Muscle of leg (tissue), 11 donors: Measurements from ENCODE around the gene CTTNBP2NL. TPM values are rescaled to one million over a fixed set of nuclear protein-coding genes. Genes with fewer than 3 reads are reported as not detected.
"Not testable (repeated sequence)": the region's sequence is repeated elsewhere in the genome, so short reads cannot be mapped to it uniquely, and the experiment has no call there.

Source experiments
- DNase-seq: peaks from one replicate; pipeline ENCODE4 v3.0.0; 2013
- H3K27ac ChIP-seq: one replicate; pipeline ENCODE4 v1.5.1; 2013; ENCODE audit warnings: mild to moderate bottlenecking, low read length, control low read depth
- H3K27me3 ChIP-seq: one replicate; pipeline ENCODE4 v1.6.1; 2013; ENCODE audit warnings: low read length; ENCODE audit not compliant: control insufficient read depth, insufficient read depth
- H3K36me3 ChIP-seq: one replicate; pipeline ENCODE4 v1.6.1; 2013; ENCODE audit warnings: low read length; ENCODE audit not compliant: control insufficient read depth, insufficient read depth
- H3K4me1 ChIP-seq: one replicate; pipeline ENCODE4 v1.6.1; 2013; ENCODE audit warnings: low read length; ENCODE audit not compliant: control insufficient read depth, insufficient read depth
- H3K4me3 ChIP-seq: one replicate; pipeline ENCODE4 v1.5.1; 2013; ENCODE audit warnings: low read length, control low read depth
- H3K9me3 ChIP-seq: replicated peaks from 2 replicates; pipeline ENCODE4 v1.6.1; 2013; ENCODE audit warnings: low read depth, low read length; ENCODE audit not compliant: control insufficient read depth
- WGBS: methylation state at CpG from one replicate; pipeline ENCODE4 v1.1.5; 2013; ENCODE audit warnings: missing lambda C conversion rate; ENCODE audit not compliant: insufficient coverage; 5-methylcytosine and 5-hydroxymethylcytosine counted together
- polyA plus RNA-seq, 8 donors: library from polyadenylated mRNA; unstranded; fragments of 120-200 nt; gene quantifications; one replicate each; pipeline versions ENCODE4 v1.2.1 to v1.2.3, GENCODE V29; 2013; ENCODE audit warnings: inconsistent platforms in 1 of 8, low replicate concordance in 1 of 8; ENCODE audit not compliant: insufficient read length in 8 of 8, insufficient read depth in 1 of 8
- total RNA-seq: library from RNA; stranded (reverse); fragments of 120-200 nt; gene quantifications from one replicate; pipeline ENCODE4 v1.2.4, GENCODE V29; 2013

Gene CTTNBP2NL
- total and polyA plus RNA-seq, 9 donors, result 8.3 to 19.4 (median 15.1) TPM

DNA sequence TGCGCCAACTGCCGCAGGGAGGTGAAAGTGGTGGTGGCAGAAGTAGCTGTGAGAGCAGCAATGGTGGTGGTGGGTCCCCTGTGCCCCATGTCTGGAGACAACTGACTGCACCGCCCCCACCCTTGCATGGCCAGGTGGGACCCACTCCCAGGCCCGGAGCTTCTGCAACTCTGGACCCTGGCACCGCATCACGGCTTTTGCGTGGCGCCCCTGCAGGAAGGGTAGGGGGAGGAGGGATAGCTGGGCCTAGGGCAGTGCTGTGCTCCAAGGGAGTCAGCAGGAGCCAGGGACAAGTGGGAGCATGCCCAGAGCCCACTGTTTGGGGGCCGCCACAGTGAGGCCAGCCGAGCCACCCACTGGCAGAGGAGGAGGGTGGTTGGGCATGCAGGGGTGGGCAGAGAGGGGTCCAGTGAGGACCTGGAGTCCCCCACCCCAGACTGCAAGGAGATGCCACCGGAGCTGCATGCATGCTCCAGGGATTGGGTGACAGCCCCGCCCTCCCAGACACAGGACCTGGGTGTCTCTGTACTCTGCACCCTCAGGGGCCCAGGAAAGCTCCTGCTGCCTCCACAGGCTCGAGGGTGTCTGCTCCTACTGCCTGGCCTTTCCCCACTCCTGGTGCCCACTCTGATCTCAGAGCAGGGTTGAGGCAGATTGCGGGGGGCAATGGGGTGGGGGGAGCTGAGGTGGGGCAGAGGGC is 9.8 kb upstream of the CTTNBP2NL start:
- no peaks in the 10 kb centered on the region for H3K4me1 ChIP-seq
- H3K4me3 ChIP-seq, result no peak overlapping the region
- no peaks in the 10 kb centered on the region for H3K36me3 ChIP-seq
- DNase-seq, result no peak
- H3K9me3 ChIP-seq, result no peaks in the 10 kb centered on the region
- H3K27me3 ChIP-seq, result no peaks in the 10 kb centered on the region
- no peak overlapping the region for H3K27ac ChIP-seq
- WGBS, result 87% methylated on average over 13 of the region's 14 CpGs

DNA sequence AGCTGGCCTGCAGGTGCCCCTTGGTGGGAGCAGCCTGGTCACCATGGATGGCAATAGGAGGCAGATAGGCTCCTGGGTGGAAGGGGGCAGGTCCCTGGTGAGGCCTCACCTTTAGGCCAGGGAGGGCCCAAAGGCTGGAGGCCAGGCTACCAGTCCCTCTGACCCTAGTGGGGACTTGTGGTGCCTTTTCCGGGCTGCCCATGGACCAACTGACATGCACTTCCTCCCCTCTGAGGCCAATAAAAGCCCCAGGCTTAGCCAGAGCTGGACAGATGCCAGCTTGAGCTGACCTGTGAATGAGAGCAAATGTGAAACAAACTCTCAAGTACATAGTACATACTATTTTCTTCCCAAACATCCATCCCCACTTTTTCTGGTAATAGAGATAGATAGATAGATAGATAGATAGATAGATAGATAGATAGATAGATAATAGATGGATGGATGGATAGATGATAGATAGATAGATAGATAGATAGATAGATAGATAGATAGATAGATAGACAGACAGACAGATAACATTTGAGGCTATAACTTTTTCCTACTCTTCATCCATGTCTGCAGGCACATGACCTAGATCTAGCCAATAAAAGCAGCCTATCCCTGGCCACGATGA is 9.2 kb upstream of the CTTNBP2NL start:
- 51% methylated on average over 2 of the region's 2 CpGs for WGBS
- Histone ChIP-seq H3K9me3 (no peaks in the 10 kb centered on the region), H3K27ac (no peak overlapping the region), H3K4me1 (peaks cover 4% of the 10 kb centered on the region), H3K27me3 (no peaks in the 10 kb centered on the region), H3K36me3 (no peaks in the 10 kb centered on the region), H3K4me3 (no peak overlapping the region)
- no peak for DNase-seq

DNA sequence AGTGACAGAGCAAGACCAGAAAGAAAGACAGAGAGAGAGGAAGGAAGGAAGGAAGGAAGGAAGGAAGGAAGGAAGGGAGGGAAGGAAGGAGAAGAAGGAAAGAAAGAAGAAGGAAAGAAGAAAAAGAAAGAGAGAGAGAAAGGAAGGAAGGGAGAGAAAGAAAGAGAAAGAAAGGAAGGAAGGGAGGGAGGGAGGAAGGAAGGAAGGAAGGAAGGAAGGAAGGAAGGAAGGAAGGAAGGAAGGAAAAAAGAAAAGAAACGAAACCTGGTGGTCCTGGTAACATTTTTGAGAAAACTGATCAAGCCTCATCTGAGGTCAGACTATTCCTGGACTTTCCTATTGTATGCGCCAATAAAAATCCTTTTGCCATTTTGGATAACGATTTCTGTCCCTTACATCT is 8.2 kb upstream of the CTTNBP2NL start:
- DNase-seq, result no peak
- Histone ChIP-seq H3K4me1 (peaks cover 4% of the 10 kb centered on the region), H3K36me3 (no peaks in the 10 kb centered on the region), H3K27ac (no peak overlapping the region), H3K9me3 (no peaks in the 10 kb centered on the region), H3K27me3 (no peaks in the 10 kb centered on the region), H3K4me3 (no peak overlapping the region)
- 71% methylated on average over 3 of the region's 3 CpGs for WGBS

DNA sequence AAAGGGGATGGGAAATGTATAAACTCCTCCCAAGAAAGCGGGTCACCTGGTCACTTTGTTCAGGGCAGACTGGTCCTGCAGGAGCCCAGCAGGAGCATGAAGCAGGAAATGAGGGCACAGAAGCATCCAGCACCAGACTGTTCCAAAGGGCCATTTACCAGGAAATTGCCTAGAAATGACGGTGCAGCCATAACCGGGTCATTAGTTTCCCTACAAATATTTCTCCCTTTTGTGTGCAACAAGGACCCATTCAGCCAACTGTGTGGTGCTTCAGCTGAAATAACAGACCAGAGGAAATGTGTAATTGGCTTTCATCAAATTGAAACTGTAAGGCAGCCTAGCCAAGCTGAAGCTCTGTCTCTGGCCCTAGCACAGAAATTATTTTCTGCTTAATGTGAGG is 7.6 kb upstream of the CTTNBP2NL start:
- Histone ChIP-seq H3K9me3 (no peaks in the 10 kb centered on the region), H3K4me3 (no peak overlapping the region), H3K27ac (no peak overlapping the region), H3K27me3 (no peaks in the 10 kb centered on the region), H3K4me1 (peaks cover 4% of the 10 kb centered on the region), H3K36me3 (no peaks in the 10 kb centered on the region)
- DNase-seq, result peak; percentile 31
- no CpG with 5 or more reads among the region's 3 CpGs for WGBS

DNA sequence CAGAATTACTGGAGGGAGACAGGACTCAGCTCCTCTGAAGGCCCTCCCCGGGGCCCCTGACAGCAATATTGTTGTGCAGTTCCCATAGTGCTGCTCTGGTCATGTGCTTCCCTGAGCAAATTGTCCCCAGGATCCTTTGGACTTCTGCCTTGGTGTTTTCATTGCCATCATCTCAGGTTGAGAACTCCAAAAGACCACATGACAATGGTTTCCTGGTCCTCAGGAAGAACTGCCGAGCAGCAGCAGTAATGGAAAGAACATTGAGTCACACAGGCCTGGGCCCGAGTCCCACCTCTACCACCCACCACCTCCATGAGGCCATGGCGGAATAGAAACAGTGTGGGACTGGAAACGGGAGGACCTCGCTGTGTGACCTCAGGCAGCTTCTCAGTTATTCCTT is 6.3 kb upstream of the CTTNBP2NL start:
- 67% methylated on average over 3 of the region's 6 CpGs for WGBS
- Histone ChIP-seq H3K9me3 (no peaks in the 10 kb centered on the region), H3K27me3 (no peaks in the 10 kb centered on the region), H3K27ac (no peak overlapping the region), H3K4me1 (peaks cover 6% of the 10 kb centered on the region), H3K36me3 (no peaks in the 10 kb centered on the region), H3K4me3 (no peak overlapping the region)
- DNase-seq, result peak; percentile 28

DNA sequence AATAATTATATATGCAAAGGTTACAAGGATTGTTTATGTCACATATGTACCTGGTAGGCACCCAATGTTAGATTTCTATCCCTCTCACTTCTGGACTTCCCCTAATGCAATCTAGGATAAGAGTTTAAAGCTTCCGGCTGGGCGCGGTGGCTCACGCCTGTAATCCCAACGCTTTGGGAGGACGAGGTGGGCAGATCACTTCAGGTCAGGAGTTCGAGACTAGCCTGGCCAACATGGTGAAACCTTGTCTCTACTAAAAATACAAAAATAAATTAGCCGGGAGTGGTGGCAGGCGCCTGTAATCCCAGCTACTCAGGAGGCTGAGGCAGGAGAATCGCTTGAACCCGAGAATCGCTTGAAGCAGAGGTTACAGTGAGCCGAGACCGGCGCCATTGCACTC is 5.7 kb upstream of the CTTNBP2NL start:
- not testable (repeated sequence) for H3K27me3 ChIP-seq, H3K36me3 ChIP-seq, H3K9me3 ChIP-seq, H3K27ac ChIP-seq, DNase-seq
- Histone ChIP-seq H3K4me3 (peak overlapping the region; percentile 16), H3K4me1 (peaks cover 10% of the 10 kb centered on the region)
- WGBS, result 54% methylated on average over 5 of the region's 15 CpGs

DNA sequence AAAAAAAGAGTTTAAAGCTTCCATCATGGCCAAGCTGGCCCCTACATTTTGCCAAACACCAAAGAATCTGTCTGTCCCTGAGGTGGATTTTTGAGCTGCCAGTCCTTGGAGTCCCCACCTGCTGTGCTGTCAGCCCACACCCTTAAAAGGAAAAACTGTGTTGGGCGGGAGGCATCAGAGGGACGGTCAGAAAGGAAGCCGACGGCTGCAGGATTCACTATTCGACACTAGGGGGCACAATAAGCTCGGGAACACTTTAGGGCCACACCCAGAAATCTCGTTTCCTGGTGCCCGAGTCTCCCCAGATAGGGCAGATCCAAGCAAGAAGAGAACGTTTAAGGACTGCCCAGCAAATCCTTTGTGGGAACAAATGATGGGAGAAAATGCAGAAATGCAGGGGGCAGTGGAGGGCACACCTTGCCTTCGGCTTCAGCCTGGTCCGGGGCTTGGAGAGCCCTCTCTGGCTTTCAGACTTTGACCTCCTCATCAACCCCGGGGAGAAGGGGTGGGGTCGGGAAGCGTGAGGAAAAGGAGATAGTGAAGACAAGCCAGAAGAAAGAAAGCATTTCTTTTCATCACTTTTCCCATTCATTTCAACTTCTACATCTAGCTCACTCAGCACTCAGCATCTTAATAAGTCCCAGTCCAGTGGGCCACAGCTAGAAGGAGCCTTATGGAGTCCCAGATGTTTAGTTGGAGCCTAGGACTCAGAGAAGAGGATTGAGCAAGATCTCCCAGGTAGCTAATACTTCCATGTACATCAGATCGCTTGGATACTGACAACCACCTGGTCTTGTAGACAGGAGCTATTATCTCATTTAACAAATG is 5.0 kb upstream of the CTTNBP2NL start:
- H3K4me3 ChIP-seq, result peak overlapping the region; percentile 43
- no peaks in the 10 kb centered on the region for H3K9me3 ChIP-seq
- peak overlapping the region; percentile 42 for H3K27ac ChIP-seq
- WGBS, result 9% methylated on average over 10 of the region's 15 CpGs
- no peaks in the 10 kb centered on the region for H3K27me3 ChIP-seq
- peak; percentile 96 for DNase-seq
- H3K36me3 ChIP-seq, result no peaks in the 10 kb centered on the region
- H3K4me1 ChIP-seq, result peaks cover 13% of the 10 kb centered on the region

DNA sequence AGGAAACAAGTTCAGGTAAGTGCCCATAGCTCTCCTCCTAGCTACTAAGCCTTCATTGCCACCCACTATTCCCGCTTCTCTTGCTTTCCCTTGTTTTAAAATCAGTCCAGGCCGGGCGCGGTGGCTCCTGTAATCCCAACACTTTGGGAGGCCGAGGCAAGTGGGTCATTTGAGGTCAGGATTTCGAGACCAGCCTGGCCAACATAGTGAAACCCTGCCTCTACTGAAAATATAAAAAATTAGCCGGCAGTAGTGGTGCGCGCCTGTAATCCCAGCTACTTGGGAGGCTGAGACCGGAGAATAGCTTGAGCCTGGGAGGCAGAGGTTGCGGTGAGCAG is 4.4 kb upstream of the CTTNBP2NL start:
- no peak for DNase-seq
- Histone ChIP-seq H3K4me3 (no peak overlapping the region), H3K9me3 (no peaks in the 10 kb centered on the region), H3K4me1 (peaks cover 13% of the 10 kb centered on the region), H3K27ac (no peak overlapping the region), H3K36me3 (no peaks in the 10 kb centered on the region), H3K27me3 (no peaks in the 10 kb centered on the region)
- 85% methylated on average over 3 of the region's 11 CpGs for WGBS

DNA sequence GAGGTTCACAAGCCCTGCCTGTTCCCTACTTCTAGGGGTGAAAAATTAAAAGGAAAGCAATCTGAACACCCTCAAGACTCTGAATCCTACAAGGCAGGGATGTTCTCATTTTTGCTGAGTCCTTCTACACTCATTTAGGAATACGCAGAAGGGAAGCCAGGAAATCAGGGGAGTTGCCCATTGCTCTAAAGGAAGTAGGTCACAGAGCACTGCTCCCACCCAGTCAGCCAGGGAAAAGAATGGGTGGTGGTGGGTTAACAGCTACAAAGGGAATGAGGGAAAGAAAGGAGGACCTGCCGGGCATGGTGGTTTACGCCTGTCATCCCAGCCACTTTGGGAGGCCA is 2.4 kb upstream of the CTTNBP2NL start:
- H3K27ac ChIP-seq, result peak overlapping the region; percentile 72
- H3K9me3 ChIP-seq, result no peaks in the 10 kb centered on the region
- no peaks in the 10 kb centered on the region for H3K36me3 ChIP-seq
- H3K27me3 ChIP-seq, result no peaks in the 10 kb centered on the region
- no peak overlapping the region for H3K4me3 ChIP-seq
- WGBS, result 60% methylated on average over 1 of the region's 3 CpGs
- H3K4me1 ChIP-seq, result peaks cover 19% of the 10 kb centered on the region
- peak; percentile 49 for DNase-seq

DNA sequence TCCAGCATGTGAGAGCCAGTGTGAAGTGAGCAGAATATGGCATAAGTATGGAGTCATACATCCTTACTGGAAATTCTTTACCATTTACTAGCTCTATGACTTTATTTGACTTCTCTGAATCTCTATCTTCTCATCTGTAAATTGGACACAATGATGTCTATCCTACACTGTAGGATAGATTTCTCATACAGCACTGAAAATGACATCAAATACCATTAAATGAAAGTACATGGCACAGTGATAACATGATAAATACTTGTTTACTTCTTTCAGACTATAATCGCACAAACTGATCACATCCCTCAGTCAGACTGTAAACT is 1.3 kb upstream of the CTTNBP2NL start:
- DNase-seq, result no peak
- no peaks in the 10 kb centered on the region for H3K27me3 ChIP-seq
- no CpG with 5 or more reads among the region's 1 CpG for WGBS
- peak overlapping the region; percentile 72 for H3K27ac ChIP-seq
- peaks cover 19% of the 10 kb centered on the region for H3K4me1 ChIP-seq
- no peaks in the 10 kb centered on the region for H3K9me3 ChIP-seq
- no peak overlapping the region for H3K4me3 ChIP-seq
- no peaks in the 10 kb centered on the region for H3K36me3 ChIP-seq
